HG03039 (cell line): ENCODE results near the gene TPP1.

ENCODE experiments used
- ATAC-seq: cut with Tn5 transposase; IDR thresholded peaks from one replicate; pipeline ENCODE4 v1.9.1; 2021; ENCODE audit warnings: mild to moderate bottlenecking, moderate library complexity; ENCODE audit not compliant: unreplicated experiment

Gene TPP1

DNA sequence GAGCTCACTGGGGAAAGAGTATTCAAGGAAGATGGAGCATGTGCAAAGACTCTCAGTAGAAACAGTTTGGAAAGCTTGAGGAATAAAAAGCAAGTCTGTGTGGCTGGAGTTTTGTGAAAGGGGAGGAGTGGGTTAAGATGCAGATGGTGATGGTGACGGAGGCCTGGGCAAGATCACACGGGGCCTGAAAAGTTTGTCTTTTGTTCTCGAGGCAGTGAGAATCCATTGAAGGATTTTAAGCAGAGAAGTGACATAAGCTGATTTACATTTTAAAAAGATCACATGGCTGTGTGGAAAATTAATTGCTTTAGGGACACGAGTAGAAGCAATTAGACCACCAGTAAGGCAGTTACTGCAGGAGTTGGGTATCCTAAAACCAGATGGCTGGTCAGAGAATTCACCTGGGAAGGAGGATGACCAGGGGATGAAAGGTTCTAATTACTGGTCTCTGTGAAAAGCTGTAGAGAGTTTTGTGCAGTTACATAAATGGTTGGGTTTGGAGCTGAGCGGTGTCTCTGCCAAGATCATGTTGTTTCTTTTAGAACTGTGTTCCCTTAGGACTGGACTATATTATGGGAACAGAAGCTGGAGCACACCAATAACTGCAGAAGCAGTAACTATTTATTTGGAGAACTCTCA lies 22.9 kb downstream of the TPP1 start:
- ATAC-seq: no peak

- ATAC-seq: no peak
These were observed 25.0 kb downstream of the TPP1 start for GRCh38 chr11:6594142-6594768.

DNA sequence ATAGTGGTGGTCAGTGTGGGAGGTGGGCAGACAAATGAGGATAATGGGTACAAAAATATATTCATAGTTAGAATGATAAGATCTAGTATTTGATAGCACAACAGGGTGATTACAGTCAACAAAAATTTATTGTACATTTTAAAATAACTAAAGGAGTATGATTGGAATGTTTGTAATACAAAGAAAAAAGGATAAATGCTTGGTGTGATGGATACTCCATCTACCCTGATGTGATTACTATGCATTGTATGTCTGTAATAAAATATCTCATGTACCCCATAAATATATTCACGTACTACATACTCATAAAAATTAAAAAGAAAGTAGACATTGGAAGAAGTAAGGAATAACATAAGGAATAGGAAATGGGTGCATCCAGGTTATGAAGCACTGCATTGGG lies 31.2 kb downstream of the TPP1 start:
- no peak for ATAC-seq

DNA sequence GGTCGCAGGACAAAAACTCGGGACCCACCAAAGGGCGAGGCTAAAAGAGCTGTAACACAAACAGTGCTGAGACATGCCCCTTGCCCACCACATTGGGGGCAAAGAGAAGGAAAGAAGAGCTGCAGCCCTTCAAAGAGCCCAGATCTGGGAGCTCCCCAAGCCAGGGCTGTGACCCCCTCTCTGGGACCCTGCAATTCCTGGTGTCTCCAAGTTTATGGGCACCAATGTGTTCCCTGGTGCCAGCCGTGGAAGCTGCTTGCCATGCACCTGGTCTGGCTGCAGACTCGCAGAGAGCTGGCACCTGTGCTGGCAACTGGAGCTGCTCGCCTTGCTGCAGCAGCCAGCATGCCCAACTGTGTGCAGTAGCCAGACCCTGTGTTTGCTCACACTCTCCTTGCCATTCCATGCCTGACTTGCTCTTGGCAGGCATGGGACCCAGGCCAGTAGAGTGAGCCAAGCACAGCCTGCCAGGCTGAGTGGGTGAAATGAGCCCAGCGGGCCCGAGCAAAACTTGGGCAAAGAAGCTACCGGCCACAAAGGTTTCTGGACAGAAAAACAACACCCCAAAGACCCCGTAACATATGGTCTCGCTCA lies 31.8 kb downstream of the TPP1 start:
- ATAC-seq: no peak

DNA sequence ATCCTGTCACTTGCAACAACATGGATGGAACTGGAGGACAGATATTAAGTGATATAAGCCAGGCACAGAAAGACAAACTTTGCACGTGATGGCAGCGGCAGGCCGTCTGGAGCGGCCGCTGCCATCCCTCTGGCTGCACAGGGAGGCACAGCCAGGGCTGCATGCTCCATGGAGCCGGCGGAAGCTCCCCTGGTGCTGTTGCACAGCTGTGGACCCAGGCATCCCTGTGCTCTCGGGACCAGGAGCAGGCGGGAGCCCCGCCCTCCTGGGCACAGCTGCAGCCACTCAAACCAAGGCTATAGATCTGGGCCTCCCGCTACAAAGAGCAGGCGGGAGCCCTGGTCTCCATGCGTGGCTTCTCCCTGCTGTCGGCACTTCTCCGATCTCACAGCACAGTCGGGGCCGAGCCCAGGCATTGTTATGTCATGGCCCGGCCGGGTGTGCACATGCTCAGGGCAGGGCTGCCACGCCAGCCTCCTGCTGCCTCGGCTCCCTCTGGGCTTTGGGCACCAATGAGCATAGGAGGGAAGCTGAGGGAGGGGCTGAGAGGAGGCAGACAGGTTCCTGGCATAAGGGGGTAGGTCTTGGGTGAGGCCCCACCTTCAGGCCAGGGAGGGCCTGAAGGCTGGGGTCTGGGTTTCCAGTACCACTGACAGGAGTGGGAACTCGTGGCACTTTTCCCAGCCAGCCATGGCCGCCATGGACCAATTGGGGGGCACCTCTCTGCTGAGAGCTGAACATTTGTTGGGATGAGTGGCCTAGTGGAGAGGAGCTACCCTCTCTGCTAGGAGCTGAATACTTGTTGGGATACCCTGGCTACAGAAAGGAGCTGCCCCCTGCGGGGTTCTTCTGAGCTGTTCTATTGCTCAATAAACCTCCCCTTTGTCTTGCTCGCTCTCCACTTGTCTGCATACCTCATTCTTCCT lies 32.5 kb downstream of the TPP1 start:
- ATAC-seq: no peak

- ATAC-seq: no peak
These were observed 34.7 kb downstream of the TPP1 start for GRCh38 chr11:6584528-6584927.

DNA sequence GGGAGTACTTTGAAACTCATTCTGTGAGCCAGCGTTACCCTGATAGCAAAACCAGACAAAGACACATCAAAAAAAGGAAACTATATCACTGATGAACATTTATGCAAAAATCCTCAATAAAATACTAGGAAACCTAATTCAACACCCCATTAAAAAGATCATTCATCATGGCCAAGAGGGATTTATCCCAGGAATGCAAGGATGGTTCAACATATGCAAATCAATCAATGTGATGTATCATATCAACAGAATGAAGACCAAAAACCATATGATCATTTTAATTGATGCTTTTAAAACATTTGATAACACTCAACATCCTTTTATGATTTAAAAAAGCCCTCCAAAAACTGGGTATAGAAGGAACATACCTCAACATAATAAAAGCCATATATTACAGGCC lies 35.6 kb downstream of the TPP1 start:
- no peak for ATAC-seq

DNA sequence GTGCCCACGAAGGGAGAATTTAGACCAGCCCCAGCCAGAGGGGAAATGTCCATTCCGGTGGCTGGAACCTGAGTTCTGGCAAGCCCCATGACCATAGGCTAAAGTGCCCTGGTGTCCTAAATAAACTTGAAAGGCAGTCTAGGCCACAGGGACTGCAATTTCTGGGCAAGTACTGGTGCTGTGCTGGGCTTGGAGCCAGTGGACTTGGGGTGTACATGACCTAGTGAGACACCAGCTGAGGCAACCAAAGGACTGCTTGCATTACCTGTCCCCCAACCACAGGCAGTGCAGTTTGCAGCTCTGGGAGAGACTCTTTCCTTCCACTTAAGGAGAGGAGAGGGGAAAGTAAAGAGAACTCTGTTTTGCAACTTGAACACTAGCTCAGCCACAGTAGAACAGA lies 39.5 kb downstream of the TPP1 start:
- no peak for ATAC-seq

GRCh38 chr11:6578134-6578533 lies 41.1 kb downstream of the TPP1 start:
- ATAC-seq: no peak

GRCh38 chr11:6576471-6577373 lies 42.5 kb downstream of the TPP1 start:
- no peak for ATAC-seq

- no peak for ATAC-seq
These were observed 44.2 kb downstream of the TPP1 start for GRCh38 chr11:6574816-6575715.

DNA sequence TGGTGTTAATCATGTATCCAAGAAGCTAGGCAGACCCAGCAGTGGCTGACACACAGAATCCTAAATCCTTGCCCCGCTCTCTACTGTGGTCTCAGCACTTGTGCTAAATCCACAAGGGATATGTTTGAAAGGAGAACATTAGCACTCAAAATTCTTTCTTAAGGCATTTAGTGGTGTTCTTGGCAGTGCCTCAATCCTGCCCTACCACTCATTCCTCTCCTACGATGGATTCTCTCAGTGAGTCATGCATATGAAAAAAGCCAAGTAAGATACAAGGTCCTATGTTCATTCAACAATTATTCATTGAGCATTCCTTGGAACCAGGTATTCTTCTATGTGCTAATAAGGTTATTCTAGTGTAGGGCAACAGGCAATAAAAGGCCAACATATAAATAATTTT lies 47.0 kb downstream of the TPP1 start:
- no peak for ATAC-seq

- ATAC-seq: no peak
These were observed 47.7 kb downstream of the TPP1 start for GRCh38 chr11:6571434-6572008.

- ATAC-seq: no peak
These were observed 48.4 kb downstream of the TPP1 start for GRCh38 chr11:6570691-6571427.

GRCh38 chr11:6569706-6570105 lies 49.5 kb downstream of the TPP1 start:
- no peak for ATAC-seq

- ATAC-seq: no peak
These were observed 50.9 kb downstream of the TPP1 start for GRCh38 chr11:6568191-6568918.

DNA sequence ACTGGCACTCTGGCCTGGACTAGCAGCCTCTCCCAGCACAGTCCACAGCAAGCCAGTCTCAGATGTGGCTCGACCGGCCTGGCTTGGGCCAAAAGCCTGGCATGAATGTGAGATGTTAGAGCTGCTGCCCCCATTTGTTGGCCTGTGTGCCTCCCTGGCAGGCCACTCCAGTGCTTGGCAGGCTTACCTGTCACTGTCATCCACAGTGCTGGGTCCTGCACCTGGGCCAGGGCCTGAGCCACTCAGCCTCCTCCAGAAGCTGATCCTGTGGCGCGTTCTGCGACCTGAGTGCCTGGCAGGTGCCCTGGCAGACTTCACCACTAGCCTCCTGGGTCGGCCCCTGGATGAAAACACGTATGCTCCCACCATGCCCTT lies 51.9 kb downstream of the TPP1 start:
- ATAC-seq: no peak
